NCI-H2227 treated with DMSO at 0.1 percent for 48 hours (cell line): Measurements from ENCODE around the gene MRPL18.
"Not testable (repeated sequence)": the region's sequence is repeated elsewhere in the genome, so short reads cannot be mapped to it uniquely, and the experiment has no call there.

Experiments used
- DNase-seq: peaks from one replicate; lab custom pipeline; 2025; lab: John Stamatoyannopoulos, UW

The MRPL18 gene

DNA sequence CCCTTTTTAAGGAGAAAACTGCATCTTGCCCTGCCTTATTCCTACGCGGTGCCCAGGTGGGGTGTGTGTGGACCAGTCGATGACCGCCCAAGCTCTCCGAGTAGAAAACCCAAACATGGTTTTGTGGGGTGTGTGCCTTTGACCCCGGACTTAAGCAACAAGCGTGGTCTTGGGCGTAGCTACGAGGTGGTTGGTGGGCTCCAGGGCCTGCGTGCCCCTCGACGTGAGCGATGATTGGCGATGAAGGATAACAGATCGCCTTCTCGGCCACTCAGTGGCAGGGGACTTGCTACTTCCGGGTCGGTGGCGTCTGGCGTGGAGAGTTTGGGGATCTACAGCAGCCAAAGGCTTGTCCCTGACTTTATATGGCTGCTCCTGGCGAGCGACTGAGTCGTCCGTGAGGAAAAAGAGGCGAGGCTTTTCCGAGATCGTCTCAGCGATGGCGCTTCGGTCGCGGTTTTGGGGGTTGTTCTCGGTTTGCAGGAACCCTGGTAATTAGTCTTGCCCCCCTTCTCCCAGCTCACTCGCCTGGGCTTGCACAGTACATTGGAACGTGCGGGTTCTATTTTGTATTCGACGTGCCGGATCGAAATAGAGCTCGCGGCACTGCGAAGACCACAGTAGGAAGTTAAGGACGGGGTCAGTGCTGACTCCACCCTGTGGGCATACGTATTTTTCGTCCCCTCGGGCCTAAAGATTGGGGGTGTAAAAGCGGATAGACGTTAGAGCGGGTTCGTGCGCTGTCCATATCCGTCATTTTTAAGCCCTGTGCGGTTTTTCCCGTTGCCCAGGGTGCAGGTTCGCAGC is at the start of gene MRPL18:
MRPL18 (plus strand) TSS at position 319 of the 807 bp plus-strand sequence; CDS start at position 440, 121 bp downstream.
- peak; percentile 87 for DNase-seq

DNA sequence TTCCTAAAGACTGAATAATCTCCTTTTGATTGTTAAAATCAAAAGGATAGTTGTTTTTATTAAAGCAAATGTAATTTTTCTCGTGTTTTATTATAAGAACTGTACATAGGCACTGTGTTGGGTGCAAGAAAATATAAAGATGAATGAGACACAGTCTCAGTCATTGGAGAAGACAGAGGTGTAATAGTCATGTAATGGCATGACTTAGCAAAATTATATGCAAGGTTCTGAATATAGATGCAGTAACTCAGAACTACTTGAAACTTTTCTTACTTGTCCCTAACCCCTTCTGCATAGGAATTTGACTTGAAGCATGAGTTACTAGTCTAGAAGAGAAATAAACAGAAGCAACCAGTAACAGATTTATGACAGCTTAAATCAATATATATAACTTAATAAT is 48.1 kb upstream of the MRPL18 start:
- DNase-seq: no peak

DNA sequence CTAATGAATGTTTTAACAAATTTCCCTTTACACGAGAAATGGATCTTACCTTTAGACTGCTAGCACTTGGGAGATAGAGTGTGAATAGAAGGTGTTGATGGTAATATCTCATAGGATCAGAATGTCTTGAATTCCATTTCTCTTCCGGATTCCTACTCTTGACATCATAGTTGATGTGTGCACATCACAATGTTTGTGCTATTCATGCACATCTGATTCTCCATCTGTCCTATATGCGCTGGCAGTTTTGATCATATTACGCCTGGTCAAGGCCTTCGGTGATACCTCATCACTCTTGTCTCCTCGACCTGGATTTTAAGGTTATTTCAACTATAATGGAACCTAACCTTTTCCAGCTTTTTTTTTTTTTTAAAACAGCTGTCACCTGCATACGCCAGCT is 45.2 kb upstream of the MRPL18 start:
- DNase-seq: no peak

DNA sequence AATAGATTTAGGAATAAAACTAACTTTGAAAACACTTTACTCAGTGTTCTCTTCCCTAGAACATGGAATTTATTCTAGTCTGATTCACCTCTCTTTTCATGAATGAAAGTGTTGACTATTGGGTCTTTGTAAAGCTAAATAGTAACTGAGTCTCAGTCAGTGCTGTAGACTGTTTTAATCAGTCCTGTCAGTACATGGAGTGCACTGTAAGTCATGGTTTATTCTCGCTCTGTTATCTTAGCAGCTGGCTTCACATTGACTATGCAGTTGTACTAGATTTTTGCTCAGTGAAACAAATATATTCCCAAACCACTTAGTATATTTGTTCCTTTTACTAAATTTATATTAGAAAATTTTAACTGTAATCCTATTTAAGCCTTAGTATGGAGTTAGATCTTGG is 43.5 kb upstream of the MRPL18 start:
- no peak for DNase-seq

DNA sequence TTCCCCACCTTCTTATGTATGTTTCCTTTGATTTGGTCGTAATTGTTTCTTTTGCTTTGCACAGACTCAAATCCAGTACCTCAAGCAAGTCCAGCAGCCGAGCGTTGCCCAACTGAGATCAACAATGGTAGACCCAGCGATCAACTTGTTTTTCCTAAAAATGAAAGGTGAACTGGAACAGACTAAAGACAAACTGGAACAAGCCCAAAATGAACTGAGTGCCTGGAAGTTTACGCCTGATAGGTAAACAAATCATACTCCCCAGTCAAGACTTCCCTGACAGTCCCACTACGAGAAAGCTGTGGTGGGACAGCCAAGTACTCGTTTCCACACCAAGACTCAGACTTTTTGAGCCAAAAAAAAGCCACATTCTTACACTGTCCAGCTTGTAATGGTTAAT is 42.1 kb upstream of the MRPL18 start:
- DNase-seq: not testable (repeated sequence)

DNA sequence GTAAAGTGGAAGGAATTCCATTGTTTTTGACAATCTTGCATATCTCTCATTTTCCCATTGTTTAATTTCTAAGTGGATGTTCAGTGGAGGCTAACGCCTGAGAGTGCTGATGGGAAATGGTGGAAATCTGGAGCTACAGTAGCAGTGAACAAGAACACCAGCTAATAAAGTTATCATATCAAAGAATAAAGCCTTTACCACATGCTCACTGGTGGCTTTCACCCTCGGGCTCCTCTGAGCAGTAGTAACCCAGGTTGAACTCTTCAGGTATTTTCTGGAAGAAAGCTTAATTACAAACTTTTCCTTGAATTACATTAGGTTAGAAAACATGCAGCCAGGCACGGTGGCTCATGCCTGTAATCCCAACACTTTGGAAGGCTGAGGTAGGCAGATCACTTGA is 38.8 kb upstream of the MRPL18 start:
- no peak for DNase-seq

DNA sequence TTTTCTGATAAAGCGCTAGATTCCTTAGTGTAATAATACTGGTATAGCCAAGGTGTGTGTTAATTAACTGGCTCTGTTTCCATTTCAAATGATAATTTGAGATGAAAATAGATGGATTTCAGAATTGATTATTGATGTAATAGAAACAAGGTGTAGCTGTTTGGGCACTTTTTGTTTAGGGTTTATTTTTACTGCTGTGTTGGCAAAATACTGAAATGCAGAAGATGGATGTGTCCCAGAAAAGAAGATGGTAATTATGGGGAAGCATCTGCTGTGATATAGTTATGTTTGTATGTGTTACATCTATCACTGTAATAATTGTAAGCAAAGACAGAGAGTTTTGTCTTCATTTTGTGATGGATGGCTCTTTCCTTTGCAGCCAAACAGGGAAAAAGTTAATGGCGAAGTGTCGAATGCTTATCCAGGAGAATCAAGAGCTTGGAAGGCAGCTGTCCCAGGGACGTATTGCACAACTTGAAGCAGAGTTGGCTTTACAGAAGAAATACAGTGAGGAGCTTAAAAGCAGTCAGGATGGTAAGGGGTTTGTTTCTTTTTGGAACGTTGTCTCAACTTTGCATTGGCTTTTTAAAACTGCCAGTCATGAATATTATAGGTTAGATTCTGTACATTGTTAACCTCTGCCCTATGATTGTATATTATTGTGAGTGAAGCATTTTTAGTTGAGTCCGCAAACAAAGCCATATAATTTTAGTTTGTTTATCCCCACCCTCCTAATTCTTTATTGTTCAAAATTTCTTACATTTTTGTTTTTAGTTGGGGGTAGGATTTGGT is 37.0 kb upstream of the MRPL18 start:
- DNase-seq: peak; percentile 10

DNA sequence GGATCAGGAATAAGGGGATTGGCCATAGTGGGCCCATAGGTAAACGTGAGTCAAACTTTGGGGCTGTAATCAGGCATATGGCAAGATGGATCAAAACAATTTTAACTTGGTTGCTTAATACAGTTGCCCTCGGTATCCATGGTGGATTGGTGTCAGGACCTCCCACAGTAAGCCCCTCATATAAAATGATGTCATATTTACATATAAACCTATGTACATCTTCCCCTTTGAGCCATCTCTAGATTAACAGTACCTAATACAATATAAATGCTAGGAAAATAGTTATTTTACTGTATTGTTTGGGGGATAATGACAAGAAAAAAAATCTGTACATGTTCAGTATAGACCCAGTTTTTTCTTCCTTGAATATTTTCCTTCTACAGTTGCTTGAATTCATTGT is 35.9 kb upstream of the MRPL18 start:
- no peak for DNase-seq

DNA sequence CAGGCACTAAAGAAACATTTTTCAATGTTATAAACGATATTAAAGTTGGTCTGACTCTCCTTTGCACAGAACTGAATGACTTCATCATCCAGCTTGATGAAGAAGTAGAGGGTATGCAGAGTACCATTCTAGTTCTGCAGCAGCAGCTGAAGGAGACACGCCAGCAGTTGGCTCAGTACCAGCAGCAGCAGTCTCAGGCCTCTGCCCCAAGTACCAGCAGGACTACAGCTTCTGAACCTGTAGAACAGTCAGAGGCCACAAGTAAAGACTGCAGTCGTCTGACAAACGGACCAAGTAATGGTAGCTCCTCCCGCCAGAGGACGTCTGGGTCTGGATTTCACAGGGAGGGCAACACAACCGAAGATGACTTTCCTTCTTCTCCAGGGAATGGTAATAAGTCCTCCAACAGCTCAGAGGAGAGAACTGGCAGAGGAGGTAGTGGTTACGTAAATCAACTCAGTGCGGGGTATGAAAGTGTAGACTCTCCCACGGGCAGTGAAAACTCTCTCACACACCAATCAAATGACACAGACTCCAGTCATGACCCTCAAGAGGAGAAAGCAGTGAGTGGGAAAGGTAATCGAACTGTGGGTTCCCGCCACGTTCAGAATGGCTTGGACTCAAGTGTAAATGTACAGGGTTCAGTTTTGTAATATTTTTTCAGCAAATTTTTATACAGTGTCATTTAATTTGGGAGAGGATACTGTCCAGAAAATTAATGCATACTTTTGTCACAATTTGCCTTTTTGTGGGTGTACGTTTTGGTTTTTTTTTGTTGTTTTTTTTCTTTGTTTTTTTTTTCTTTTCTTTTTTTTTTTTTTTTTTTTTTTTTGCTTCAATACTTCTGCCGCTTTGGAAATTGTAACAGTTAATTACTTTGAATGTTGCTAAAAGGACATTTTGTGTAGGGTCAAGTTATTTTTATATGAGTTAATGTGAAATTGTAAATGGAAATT is 35.0 kb upstream of the MRPL18 start:
- no peak for DNase-seq

DNA sequence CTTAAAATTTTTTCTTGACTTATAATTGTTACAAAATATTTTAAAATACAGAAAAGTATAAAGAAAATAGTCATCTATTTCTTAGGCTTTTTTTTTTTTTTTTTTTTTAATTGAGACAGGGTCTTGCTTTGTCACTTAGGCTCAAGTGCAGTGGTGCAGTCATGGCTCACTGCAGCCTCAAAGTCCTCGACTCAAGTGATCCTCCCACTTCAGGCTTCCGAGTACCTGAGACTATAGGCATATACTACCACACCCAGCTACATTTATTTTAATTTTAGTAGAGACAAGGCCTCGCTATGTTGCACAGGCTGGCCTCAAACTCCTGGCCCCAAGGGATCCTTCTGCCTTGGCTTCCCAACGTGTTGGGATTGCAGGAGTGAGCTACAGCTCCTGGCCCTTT is 33.8 kb upstream of the MRPL18 start:
- DNase-seq: no peak

DNA sequence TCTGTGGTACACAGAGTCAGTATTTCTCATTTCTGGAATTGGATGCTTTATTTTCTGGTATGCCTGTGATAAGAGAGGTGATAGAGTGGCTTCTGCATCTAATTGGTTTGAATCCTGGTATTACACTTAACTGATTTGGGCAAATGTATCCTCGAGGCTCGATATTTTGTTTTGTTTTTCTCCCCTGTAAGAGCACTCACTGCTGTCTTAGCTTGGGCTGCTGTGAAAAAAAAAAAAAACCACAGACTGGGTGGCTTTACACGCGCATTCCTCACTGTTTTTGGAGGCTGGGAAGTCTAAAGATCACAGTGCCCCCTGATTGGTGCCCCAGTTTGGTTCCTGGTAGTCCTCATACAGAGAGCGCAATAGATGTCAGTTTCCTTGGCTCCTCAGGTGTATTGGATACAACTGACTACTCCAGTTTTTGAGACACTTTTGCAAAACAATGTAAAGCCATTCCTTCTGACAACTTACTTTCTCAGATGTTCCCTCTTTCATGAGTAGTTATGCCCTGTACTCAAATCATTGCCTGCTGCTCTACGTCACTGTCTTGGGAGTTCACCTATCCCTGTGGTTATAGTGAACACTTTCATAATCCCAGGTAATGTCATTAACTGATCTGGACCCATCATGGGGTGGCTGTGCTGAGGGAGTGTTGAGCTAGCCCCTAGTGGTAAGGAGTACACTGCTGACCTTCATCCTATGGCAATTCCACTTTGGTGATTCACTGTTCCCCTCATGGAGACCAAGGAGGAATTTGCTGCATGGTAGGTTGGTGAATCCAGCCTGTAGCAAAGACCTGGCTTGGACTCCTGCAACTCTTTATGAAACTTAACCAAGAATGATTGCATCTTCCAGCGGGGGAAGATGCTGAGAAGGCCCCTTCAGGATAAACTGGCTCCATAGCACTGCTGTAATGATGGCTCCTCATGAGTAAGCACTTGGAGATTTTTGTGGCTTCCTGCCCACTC is 32.0 kb upstream of the MRPL18 start:
- no peak for DNase-seq

DNA sequence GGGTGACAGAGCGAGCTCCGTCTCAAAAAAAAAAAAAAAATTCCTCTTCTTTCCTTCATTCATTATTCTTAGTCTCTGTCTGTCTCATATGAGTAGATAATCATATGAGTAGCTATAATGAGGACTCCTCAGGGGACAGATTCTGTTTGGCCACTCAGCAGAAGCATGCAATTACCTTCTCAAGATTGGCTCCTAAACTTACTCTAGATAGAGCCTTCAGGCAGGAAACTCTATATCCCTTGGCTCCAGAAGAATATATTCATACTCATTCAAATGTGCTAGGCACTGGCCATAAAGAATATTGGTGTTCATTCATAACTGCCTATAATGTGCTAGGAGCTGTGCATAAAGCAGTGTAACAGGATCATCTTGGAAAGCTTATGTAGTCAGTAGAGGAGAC is 30.6 kb upstream of the MRPL18 start:
- DNase-seq: peak; percentile 6

DNA sequence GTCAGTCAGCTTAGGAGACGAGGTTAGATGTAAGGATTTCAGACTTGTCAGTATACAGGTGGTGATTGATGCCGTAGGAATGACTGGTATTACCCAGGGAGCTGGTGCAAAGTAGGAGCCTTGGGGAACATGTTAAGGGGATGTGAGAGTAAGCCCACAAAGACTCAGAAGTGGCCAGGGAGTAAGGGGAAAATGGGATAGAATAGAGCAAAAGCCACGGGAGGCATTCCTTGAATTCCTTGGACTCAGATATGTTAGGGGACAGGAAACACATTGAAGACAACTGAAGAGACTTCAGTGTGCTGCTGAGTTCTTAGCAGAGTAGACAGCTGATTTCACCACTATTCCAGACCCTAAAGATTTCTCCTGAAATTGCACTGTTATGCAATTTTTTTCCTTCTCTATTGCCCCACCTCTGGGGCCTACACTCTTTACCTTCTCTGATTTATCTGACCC is 29.6 kb upstream of the MRPL18 start:
- DNase-seq: no peak

DNA sequence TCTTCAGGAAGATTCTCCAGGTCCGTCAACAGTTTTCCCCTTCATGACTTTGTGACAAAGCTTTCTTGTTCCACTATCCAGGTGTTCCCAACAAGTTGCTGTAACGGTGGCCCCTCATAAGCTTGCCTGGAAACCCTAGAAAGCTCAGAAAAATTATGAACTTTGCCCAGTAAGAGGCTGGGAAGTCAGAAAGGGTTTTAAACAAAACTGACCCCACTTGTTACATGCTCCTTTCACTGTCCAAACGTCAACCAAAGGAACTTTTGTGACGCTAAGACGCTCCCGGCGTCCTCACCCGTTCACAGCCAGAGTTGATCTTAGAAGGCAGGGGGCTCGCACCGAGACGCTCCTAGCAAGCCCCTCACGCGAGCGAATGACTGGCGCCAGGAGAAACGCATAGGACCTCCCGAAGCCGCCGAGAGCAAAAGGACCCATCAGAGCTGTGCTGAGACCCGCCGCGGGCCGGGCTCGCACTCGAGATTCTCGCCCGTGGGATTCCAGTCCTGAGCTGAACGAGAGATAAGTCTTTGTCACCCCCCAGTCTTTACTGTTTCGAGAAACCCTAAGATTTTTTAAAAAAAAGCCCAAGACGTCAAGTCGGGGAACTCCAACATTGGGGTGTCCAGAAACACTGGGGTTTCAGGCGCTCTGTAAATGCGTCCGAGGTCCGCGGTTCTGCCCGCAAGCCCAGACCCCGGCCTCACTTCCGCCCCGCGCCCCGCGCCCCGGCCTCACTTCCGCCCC is 29.0 kb upstream of the MRPL18 start:
- DNase-seq: peak; percentile 17

DNA sequence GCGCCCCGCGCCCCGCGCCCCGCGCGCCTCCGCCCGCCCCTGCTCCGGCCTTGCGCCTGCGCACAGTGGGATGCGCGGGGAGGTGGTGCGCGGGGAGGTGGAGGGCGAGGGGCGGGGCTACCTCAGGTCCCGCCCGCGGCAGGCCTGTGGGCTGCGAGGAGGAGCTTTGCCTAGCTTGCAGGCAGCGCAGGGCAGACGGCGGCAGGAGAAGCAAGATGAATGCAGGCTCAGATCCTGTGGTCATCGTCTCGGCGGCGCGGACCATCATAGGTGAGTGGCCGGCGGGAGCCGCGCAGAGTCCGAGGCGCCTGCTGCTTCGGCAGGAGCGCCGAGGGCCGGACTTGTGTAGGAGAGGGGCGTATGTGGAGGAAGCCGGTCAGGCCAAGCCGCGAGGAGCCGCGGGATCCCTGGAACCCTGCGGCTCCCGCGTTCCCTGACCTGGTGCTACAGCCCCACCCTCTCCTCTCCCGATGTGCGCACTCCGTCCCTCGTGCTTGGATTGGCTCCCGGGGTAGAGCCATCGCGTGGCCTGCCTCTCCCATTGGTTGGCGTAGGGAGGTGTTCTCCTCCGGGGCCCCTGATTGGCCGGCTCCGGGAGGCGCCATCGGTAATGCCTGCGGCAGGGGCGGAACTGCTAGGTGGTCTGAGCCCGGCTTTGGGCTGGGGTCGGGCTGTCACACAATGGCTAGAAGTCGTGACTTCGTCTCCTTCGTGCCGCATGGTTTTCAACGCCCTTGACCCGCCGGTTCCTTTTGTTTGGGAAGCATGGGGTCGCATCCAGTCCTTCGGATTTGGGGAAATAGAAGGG is 28.2 kb upstream of the MRPL18 start, which contains the start of gene ACAT2:
ACAT2 (plus strand) TSS at position 173 of the 808 bp plus-strand sequence; CDS start at position 216, 43 bp downstream.
- DNase-seq: peak; percentile 88

DNA sequence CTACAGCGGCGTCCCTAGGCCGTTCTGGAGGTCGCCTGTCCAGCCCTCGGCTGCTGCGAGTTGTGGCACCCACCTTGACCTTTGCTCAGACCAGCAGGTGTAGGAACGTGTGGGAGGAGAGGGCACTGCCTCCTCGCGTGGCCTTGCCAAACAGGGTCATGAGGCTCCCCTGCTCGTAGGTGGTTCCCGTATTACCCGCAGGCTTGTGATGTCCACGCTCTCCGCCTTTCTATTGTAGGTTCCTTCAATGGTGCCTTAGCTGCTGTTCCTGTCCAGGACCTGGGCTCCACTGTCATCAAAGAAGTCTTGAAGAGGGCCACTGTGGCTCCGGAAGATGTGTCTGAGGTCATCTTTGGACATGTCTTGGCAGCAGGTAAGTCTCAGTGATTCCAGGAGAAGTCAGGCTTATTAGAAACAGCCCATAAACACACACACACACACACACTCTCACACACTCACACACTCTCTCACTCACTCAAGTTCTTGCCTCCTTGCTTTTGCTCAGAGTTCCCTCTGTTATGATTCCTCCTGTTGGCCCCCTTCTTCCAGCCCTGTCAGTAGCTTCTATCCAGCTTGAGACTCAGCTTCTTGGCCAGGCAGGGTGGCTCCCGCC is 27.5 kb upstream of the MRPL18 start:
- DNase-seq: no peak

DNA sequence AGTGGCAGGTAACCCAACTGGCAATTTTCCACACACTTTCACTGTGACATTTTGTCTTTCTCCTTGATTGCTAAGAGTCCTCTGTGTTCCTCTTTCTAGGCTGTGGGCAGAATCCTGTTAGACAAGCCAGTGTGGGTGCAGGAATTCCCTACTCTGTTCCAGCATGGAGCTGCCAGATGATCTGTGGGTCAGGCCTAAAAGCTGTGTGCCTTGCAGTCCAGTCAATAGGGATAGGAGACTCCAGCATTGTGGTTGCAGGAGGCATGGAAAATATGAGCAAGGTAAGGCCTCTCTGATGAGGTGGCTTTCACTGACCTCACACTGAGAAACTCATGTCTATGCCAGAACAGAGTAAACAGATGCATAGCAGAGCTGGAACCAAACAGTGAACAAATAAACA is 23.4 kb upstream of the MRPL18 start:
- DNase-seq: no peak

DNA sequence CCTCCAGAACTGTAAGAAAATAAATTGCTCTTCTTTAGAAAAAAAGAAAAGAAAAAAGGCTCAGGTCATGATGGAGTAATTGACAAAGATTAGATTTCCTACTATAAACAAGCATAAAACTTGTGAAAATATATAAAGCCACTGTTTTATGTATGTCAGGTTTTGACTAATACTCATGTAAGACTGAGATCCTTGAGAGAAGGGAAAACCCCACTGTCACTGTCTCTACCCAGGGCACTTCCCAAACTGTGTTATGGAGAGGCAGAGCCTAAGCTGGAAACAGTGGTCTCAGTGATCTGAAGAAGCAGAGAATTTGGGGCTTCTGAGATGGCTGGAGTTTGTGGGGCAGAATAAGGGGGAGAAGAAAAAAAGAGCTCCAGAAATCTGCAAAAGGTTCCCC is 20.8 kb upstream of the MRPL18 start:
- DNase-seq: no peak

DNA sequence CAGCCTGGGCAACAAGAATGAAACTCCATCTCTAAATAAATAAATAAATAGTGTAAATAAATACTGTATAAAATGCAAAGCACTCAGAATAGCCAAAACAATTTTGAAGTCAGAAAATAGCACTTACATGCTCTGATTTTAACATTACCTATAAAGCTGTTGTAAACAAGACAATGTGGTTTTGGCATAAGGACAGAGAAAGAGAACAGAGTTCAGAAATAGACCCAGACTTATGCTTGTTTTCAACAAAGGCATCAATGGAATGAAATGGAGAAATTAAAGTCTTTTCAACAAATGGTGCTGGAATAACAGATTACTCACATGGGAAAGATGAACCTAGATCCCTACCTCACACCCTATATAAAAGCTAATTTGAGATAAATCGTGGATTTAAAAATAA is 18.1 kb upstream of the MRPL18 start:
- DNase-seq: no peak
